Spleen (tissue), 11 donors: ENCODE measurements around the gene GNG13. TPM values are rescaled to one million over a fixed set of nuclear protein-coding genes. Genes with fewer than 3 reads are reported as not detected.
A peak's percentile ranks its signal among the peaks of the same experiment; 100 is the strongest.

Experiments
- DNase-seq: peaks from one replicate; pipeline ENCODE4 v3.0.0-alpha.2; 2020
- H3K27ac ChIP-seq, 8 donors: fragments of 200-600 bp; sonication (generic) in 7 of 8; 1 replicate in 4 of 8; 2 replicates in 4 of 8; pipeline versions ENCODE4 v1.5.0 to v1.8.0; 2016 to 2021; ENCODE audit warnings: inconsistent platforms in 4 of 8, mild to moderate bottlenecking in 4 of 8, moderate library complexity in 1 of 8
- H3K27me3 ChIP-seq, 7 donors: fragments of 200-600 bp; sonication (generic) in 6 of 7; replicated peaks in 1 of 7; 1 replicate in 4 of 7; 2 replicates in 3 of 7; pipeline versions ENCODE4 v1.5.0 to v1.8.0; 2016 to 2021; ENCODE audit warnings: inconsistent platforms in 3 of 7, mild to moderate bottlenecking in 1 of 7
- H3K36me3 ChIP-seq, 6 donors: fragments of 200-600 bp; sonication (generic) in 5 of 6; 1 replicate in 4 of 6; 2 replicates in 2 of 6; pipeline versions ENCODE4 v1.5.0 to v1.8.0; 2016 to 2021; ENCODE audit warnings: inconsistent platforms in 2 of 6
- H3K4me1 ChIP-seq, 6 donors: fragments of 200-600 bp; sonication (generic) in 5 of 6; 1 replicate in 3 of 6; 2 replicates in 3 of 6; pipeline versions ENCODE4 v1.5.0 to v1.8.0; 2016 to 2021; ENCODE audit warnings: inconsistent platforms in 3 of 6
- H3K4me3 ChIP-seq, 8 donors: fragments of 200-600 bp; sonication (generic) in 7 of 8; 1 replicate in 4 of 8; 2 replicates in 4 of 8; pipeline versions ENCODE4 v1.5.0 to v1.8.0; 2016 to 2021; ENCODE audit warnings: inconsistent platforms in 4 of 8, mild to moderate bottlenecking in 4 of 8, moderate library complexity in 2 of 8
- H3K9me3 ChIP-seq, 8 donors: fragments of 200-600 bp; sonication (generic) in 7 of 8; 1 replicate in 4 of 8; 2 replicates in 4 of 8; pipeline versions ENCODE4 v1.5.0 to v1.8.0; 2016 to 2021; ENCODE audit warnings: inconsistent platforms in 4 of 8
- POLR2A ChIP-seq, 3 donors: fragments of 450-650 bp; IDR thresholded peaks; one replicate each; pipeline ENCODE4 v1.5.1; 2017; ENCODE audit warnings: antibody characterized with exemption in 3 of 3, mild to moderate bottlenecking in 1 of 3
- POLR2AphosphoS5 ChIP-seq, 3 donors: sonication (generic); formaldehyde crosslinking; IDR thresholded peaks; one replicate each; pipeline ENCODE4 v1.5.1; 2017; ENCODE audit warnings: antibody characterized with exemption in 3 of 3
- WGBS, 5 donors: extraction: QIAGEN DNeasy Blood & Tissue Kit in 3 of 5; methylation state at CpG; one replicate each; pipeline versions ENCODE4 v1.1.5 to v1.1.7; 2013 to 2018; 5-methylcytosine and 5-hydroxymethylcytosine counted together
- intact Hi-C: fragments of 100-400 bp; cut with DNase I; formaldehyde crosslinking; loops from one replicate; pipeline ENCODE4 v1.15.0; 2023; ENCODE audit warnings: low total_unique reads
- polyA plus RNA-seq, 3 donors: library from polyadenylated mRNA; stranded (reverse); fragments of 200-250 nt; gene quantifications; one replicate each; pipeline ENCODE4 v1.2.1, GENCODE V29; 2013
- total RNA-seq, 7 donors: library from RNA; depleted of rRNA in 3 of 7; stranded (reverse); fragments of >200 nt in 3 of 7; fragmentation: NEBNext Ultra II Directional in 4 of 7; extraction: Animal tissue kit (Norgen Biotek cat#: 25700) in 4 of 7; gene quantifications; one replicate each; pipeline versions ENCODE4 v1.1.0 to v1.2.1, GENCODE V29; 2016 to 2021
- TF ChIP-seq, protein P1 (sequence below), 11 experiments: fragments of 200-600 bp in 7 of 11; fragments of 450-650 bp in 4 of 11; sonication (generic) in 4 of 11; IDR thresholded peaks in 8 of 11; conservative IDR thresholded peaks in 3 of 11; 1 replicate in 7 of 11; 2 replicates in 4 of 11; pipeline versions ENCODE4 v1.4.0 to v1.8.0; 2016 to 2021; ENCODE audit warnings: antibody characterized with exemption in 11 of 11, inconsistent platforms in 4 of 11, mild to moderate bottlenecking in 1 of 11
- donor health status: healthy with polysubstance abuse.
- donor health status: DM: no; HTN: no; CAD: no; lungs with moderate emphysema.
- donor health status: DM: no; HTN: no; CAD: no.
- donor health status: Bipolar disorder and iron deficiency.
- donor health status: healthy.
- donor health status: DM: no; HTN: no; CAD: no.
- donor health status: DM: yes; HTN: yes; CAD: no.

The GNG13 gene
- total and polyA plus RNA-seq, 10 donors = not detected

DNA sequence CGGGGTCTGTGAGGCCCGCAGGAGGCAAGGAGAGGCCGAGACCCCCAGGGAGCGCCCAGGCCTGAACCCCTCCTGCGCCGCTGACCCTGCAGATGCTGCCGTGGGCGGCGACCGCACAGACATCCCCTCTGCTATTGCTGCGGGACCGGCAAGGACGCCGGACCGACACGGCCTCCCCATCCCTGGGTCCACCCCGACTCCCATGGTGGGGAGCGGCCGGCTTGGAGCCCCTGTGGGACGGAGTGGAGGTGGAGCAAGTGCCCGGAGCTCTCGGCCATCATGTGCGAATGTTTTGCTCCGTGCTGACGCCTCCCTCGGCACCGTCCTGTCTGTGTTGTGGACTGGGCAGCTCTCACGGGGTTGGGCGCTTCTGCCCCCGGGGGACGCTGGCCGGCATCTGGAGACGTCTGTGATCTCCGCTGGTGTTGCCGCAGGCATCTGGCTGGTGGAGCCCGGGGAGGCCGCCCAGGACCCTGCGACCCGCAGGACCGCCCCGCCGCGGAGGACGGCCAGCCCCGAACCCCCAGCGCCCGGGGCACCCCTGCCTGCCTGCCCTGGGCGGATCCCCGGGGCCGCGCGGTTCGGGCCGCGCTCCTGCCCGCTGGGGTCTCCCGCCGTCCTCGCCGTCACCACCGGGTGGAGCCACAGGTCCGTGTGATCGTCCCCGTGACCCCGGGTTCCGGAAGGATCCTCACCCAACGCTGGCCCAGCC is 12.8 kb upstream of the GNG13 start:
- DNase-seq = no peak

DNA sequence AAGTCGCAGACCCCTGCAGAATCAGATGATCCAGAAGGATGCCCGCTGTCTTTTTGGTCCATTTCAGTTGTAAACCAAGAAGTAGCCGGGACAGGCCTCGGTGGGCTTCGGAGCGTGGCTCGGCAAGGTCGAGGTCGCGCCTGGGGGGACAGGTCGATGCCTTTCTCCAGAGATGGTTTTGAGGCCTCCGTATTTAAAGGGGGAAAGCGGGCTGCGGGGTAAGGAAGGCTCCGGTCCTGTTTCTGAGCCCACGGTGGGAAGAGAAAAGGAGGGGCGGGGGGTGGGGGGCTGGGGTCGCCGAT is 7.5 kb upstream of the GNG13 start:
- intact Hi-C loops = no loop called here
- H3K27ac ChIP-seq = peak overlapping the region; percentile 88 to 98 (median 96)
- peaks cover 0 to 6% (median 0%) of the 10 kb centered on the region in 8 donors for H3K9me3 ChIP-seq
- H3K36me3 ChIP-seq = no peaks in the 10 kb centered on the region
- DNase-seq = peak; percentile 86
- H3K4me1 ChIP-seq = peaks cover 3 to 33% (median 23%) of the 10 kb centered on the region in 6 donors
- TF ChIP-seq POLR2A (IDR thresholded peaks at IDR 0.05) = no peak
- TF ChIP-seq, protein P1, sequence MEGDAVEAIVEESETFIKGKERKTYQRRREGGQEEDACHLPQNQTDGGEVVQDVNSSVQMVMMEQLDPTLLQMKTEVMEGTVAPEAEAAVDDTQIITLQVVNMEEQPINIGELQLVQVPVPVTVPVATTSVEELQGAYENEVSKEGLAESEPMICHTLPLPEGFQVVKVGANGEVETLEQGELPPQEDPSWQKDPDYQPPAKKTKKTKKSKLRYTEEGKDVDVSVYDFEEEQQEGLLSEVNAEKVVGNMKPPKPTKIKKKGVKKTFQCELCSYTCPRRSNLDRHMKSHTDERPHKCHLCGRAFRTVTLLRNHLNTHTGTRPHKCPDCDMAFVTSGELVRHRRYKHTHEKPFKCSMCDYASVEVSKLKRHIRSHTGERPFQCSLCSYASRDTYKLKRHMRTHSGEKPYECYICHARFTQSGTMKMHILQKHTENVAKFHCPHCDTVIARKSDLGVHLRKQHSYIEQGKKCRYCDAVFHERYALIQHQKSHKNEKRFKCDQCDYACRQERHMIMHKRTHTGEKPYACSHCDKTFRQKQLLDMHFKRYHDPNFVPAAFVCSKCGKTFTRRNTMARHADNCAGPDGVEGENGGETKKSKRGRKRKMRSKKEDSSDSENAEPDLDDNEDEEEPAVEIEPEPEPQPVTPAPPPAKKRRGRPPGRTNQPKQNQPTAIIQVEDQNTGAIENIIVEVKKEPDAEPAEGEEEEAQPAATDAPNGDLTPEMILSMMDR (IDR thresholded peaks at IDR 0.05 in 8 of 11, conservative IDR thresholded peaks at IDR 0.05 in 3 of 11) = no peak
- no peak for TF ChIP-seq POLR2AphosphoS5 (IDR thresholded peaks at IDR 0.05)
- peak overlapping the region; percentile 57 to 91 (median 74) for H3K4me3 ChIP-seq
- H3K27me3 ChIP-seq = peaks cover 0 to 38% (median 3%) of the 10 kb centered on the region in 7 donors
- 11 to 49% (median 30%) methylated on average over 19 of the region's 19 CpGs for WGBS, 5 donors

More for the DNA sequence above, 12.8 kb upstream of the GNG13 start:
- peaks cover 0 to 6% (median 0%) of the 10 kb centered on the region in 8 donors for H3K9me3 ChIP-seq
- intact Hi-C loops = loop anchor here (5.0 to 10.0 kb wide), 2 partner anchors 161 to 244 kb away; partner anchors contain the start of gene LMF1
- no peak overlapping the region for H3K27ac ChIP-seq
- H3K36me3 ChIP-seq = no peaks in the 10 kb centered on the region
- peaks cover 0 to 86% (median 40%) of the 10 kb centered on the region in 7 donors for H3K27me3 ChIP-seq
- WGBS, 5 donors = 7 to 29% (median 13%) methylated on average over 12 to 67 of the region's 67 CpGs
- peak overlapping the region in 1 of 8 donors; percentile 36 for H3K4me3 ChIP-seq
- TF ChIP-seq, protein P1 (IDR thresholded peaks at IDR 0.05 in 8 of 11, conservative IDR thresholded peaks at IDR 0.05 in 3 of 11) = peak in 9 of 11 experiments; percentile 41 to 80 (median 68)
- TF ChIP-seq POLR2AphosphoS5 (IDR thresholded peaks at IDR 0.05) (peak in 1 of 3 donors; percentile 39), POLR2A (IDR thresholded peaks at IDR 0.05) (no peak)
- peaks cover 3 to 23% (median 15%) of the 10 kb centered on the region in 6 donors for H3K4me1 ChIP-seq

DNA sequence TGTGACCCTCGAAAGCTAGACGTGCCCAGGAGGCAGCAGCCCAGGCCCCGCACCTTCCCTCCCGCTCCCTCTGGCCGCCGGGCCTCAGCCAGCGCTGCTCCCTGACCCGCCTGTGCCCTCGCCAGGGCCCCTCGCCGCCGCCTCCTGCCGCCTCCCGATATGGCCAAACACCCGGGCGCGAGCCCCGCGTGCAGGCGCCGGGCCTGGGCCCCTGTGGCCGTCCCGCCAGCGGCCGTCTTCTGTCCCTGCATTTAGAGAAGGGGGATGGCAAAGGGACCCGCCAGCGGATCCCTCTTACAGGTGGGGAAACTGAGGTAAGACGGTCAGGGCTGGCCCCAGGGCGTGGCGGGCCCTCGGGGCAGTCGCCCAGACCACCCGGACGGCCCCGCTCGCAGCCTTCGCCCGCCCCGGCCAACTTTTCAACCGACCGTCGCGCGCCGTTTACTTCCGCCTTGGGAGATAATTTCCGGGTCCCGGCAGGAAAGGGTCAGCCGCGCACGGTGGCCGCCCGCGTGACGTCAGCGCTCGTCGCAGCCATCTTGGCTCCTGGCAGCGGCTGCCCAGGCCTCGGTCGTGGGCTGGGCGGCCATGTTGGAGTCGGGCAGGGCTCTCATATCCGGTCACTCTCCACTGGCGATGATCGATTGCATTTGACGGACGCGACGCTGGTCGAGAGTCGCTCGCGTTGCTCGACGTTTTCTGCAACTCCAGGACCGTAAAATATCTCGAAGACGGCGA is 7.0 kb upstream of the GNG13 start:
- peaks cover 3 to 32% (median 23%) of the 10 kb centered on the region in 6 donors for H3K4me1 ChIP-seq
- peak overlapping the region; percentile 57 to 91 (median 74) for H3K4me3 ChIP-seq
- TF ChIP-seq POLR2AphosphoS5 (IDR thresholded peaks at IDR 0.05) (peak; percentile 90 to 94 (median 90)), POLR2A (IDR thresholded peaks at IDR 0.05) (peak in 1 of 3 donors; percentile 60)
- TF ChIP-seq, protein P1 (IDR thresholded peaks at IDR 0.05 in 8 of 11, conservative IDR thresholded peaks at IDR 0.05 in 3 of 11) = peak in 2 of 11 experiments; percentile 9 to 14
- peaks cover 0 to 6% (median 0%) of the 10 kb centered on the region in 8 donors for H3K9me3 ChIP-seq
- H3K36me3 ChIP-seq = no peaks in the 10 kb centered on the region
- WGBS, 5 donors = 0 to 57% (median 10%) methylated on average over 19 to 80 of the region's 80 CpGs
- H3K27ac ChIP-seq = peak overlapping the region; percentile 88 to 98 (median 96)
- H3K27me3 ChIP-seq = peaks cover 0 to 38% (median 3%) of the 10 kb centered on the region in 7 donors
- intact Hi-C loops = no loop called here
- peak; percentile 98 for DNase-seq

DNA sequence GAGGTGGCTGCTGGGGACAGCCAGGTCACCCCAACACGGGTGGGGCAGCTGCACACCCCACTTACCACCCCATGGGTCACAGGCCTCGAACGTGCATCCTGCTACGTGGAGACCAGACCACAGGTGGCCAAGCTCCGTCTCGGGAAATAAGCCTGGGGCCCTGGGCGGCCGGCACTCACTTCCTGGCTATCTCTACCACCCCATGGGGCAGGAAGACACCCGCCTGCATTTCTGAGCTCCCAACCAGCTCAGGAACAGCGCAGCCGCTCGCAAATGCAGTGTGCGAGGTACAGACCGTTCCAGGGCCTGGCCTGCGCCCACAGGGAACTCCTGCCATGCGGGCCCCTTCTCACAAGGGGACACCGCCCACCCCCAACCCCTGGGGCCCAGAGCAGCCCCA is 4.9 kb upstream of the GNG13 start:
- Histone ChIP-seq H3K9me3 (no peaks in the 10 kb centered on the region), H3K27me3 (peaks cover 0 to 40% (median 23%) of the 10 kb centered on the region in 7 donors), H3K4me1 (peaks cover 3 to 35% (median 26%) of the 10 kb centered on the region in 6 donors), H3K27ac (no peak overlapping the region), H3K36me3 (no peaks in the 10 kb centered on the region), H3K4me3 (no peak overlapping the region)
- DNase-seq = no peak
- TF ChIP-seq POLR2AphosphoS5 (IDR thresholded peaks at IDR 0.05) = peak in 1 of 3 donors; percentile 9
- TF ChIP-seq POLR2A (IDR thresholded peaks at IDR 0.05) = no peak
- 73 to 91% (median 81%) methylated on average over 4 to 17 of the region's 17 CpGs for WGBS, 5 donors
- intact Hi-C loops = no loop called here
